ENCODE measurements around the gene OGFOD3.

OGFOD3 gene

GRCh38 chr17:82446649-82447048 lies 28.3 kb upstream of the OGFOD3 start:
- DNase-seq (ENCODE audit: low spot score) = no peak

GRCh38 chr17:82446124-82446523 lies 27.7 kb upstream of the OGFOD3 start:
- no peak for DNase-seq (ENCODE audit: low spot score)

- DNase-seq (ENCODE audit: low spot score) = peak; percentile 18
Observed at GRCh38 chr17:82445542-82445941, 27.2 kb upstream of the OGFOD3 start.

GRCh38 chr17:82444941-82445521 lies 26.6 kb upstream of the OGFOD3 start:
- no peak for DNase-seq (ENCODE audit: low spot score)

GRCh38 chr17:82444284-82444893 lies 26.0 kb upstream of the OGFOD3 start:
- no peak for DNase-seq (ENCODE audit: low spot score)

- no peak for DNase-seq (ENCODE audit: low spot score)
Observed at GRCh38 chr17:82443465-82444283, 25.3 kb upstream of the OGFOD3 start.

GRCh38 chr17:82442643-82443464 lies 24.5 kb upstream of the OGFOD3 start:
- no peak for DNase-seq (ENCODE audit: low spot score)

GRCh38 chr17:82441691-82442487 lies 23.5 kb upstream of the OGFOD3 start:
- no peak for DNase-seq (ENCODE audit: low spot score)

- DNase-seq (ENCODE audit: low spot score) = no peak
Observed at GRCh38 chr17:82440991-82441627, 22.7 kb upstream of the OGFOD3 start.

GRCh38 chr17:82440469-82440981 lies 22.1 kb upstream of the OGFOD3 start:
- no peak for DNase-seq (ENCODE audit: low spot score)

GRCh38 chr17:82439829-82440365 lies 21.5 kb upstream of the OGFOD3 start:
- DNase-seq (ENCODE audit: low spot score) = no peak

- no peak for DNase-seq (ENCODE audit: low spot score)
Observed at GRCh38 chr17:82439194-82439828, 20.9 kb upstream of the OGFOD3 start.

GRCh38 chr17:82438401-82439193 lies 20.2 kb upstream of the OGFOD3 start:
- DNase-seq (ENCODE audit: low spot score) = no peak

GRCh38 chr17:82437325-82437668 lies 18.9 kb upstream of the OGFOD3 start:
- no peak for DNase-seq (ENCODE audit: low spot score)

- no peak for DNase-seq (ENCODE audit: low spot score)
Observed at GRCh38 chr17:82436601-82437324, 18.4 kb upstream of the OGFOD3 start.

- DNase-seq (ENCODE audit: low spot score) = peak; percentile 68
Observed at GRCh38 chr17:82435601-82436583, 17.5 kb upstream of the OGFOD3 start.

- DNase-seq (ENCODE audit: low spot score) = peak; percentile 73
Observed at GRCh38 chr17:82435103-82435502, 16.7 kb upstream of the OGFOD3 start.

GRCh38 chr17:82434216-82434565 lies 15.8 kb upstream of the OGFOD3 start:
- DNase-seq (ENCODE audit: low spot score) = no peak

Data from kidney tubule cell (primary cell).